GM19238 (cell line): ENCODE measurements around the gene CUL1.
"Not testable (repeated sequence)": the region's sequence is repeated elsewhere in the genome, so short reads cannot be mapped to it uniquely, and the experiment has no call there.

Source experiments
- DNase-seq: peaks from one replicate; pipeline ENCODE4 v3.0.0; 2011; ENCODE audit warnings: low spot score; ENCODE audit not compliant: insufficient read length

Gene CUL1

GRCh38 chr7:148697256-148698006 is 1.3 kb upstream of the CUL1 start:
- DNase-seq: no peak

- no peak for DNase-seq
Measured at GRCh38 chr7:148698007-148698396, 701 bp upstream of the CUL1 start.

- DNase-seq: peak; percentile 51
Measured at GRCh38 chr7:148699024-148699781, 500 bp downstream of the CUL1 start.

GRCh38 chr7:148699782-148700629 is 1.3 kb downstream of the CUL1 start:
- no peak for DNase-seq

- no peak for DNase-seq
Measured at GRCh38 chr7:148700661-148701064, 2.0 kb downstream of the CUL1 start.

- DNase-seq: no peak
Measured at GRCh38 chr7:148701414-148701813, 2.7 kb downstream of the CUL1 start.

DNA sequence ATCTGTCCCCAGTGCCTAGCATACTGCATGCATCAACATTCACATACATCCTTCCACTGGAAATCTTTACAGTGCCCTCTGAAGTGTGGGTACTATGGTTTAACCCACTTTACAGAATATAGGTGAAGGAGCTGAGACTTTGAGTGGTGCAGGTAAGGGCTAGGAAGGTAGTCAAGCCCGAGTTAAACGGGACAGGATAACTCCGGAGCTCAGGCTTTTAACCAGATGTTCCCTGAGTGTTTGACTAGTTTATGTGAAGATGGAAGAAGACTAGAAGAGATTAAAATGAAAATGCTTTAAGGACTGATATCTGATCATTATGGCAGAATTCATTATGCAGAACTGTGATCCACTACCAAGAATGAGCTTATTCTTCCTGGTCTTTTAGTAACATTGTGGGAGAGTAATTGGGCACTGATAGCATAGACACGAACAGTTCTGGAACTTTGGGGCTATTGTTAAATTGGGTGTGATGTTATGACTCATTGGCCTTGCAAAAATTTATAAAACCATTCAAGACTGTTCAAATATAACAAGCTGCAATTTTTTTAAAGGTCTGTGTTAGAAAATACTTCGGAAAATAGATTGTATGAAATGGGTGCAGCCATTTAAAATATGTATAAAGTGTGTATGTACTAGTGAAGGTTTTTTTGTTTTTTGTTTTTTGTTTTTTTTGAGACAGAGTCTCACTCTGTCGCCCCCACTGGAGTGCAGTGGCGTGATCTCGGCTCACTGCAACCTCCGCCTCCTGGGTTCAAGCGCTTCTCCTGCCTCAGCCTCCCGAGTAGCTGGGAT is 4.4 kb downstream of the CUL1 start:
- no peak for DNase-seq

DNA sequence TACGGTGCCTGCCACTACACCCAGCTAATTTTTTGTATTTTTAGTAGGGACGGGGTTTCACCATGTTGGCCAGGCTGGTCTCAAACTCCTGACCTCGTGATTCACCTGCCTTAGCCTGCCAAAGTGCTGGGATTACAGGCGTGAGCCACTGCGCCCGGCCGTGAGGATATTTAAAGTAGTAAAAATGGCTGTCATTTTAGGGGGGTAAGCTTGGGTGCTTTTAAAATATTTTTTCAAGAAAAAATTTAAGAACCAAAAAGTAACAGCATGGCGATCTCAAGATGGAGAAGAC is 4.9 kb downstream of the CUL1 start:
- DNase-seq: not testable (repeated sequence)

- no peak for DNase-seq
Measured at GRCh38 chr7:148704189-148704588, 5.5 kb downstream of the CUL1 start.

GRCh38 chr7:148704970-148705369 is 6.3 kb downstream of the CUL1 start:
- no peak for DNase-seq

- DNase-seq: no peak
Measured at GRCh38 chr7:148706368-148706767, 7.7 kb downstream of the CUL1 start.

- DNase-seq: no peak
Measured at GRCh38 chr7:148708026-148708885, 9.6 kb downstream of the CUL1 start.

GRCh38 chr7:148709014-148709413 is 10.3 kb downstream of the CUL1 start:
- no peak for DNase-seq

GRCh38 chr7:148710426-148710825 is 11.7 kb downstream of the CUL1 start:
- DNase-seq: not testable (repeated sequence)

DNA sequence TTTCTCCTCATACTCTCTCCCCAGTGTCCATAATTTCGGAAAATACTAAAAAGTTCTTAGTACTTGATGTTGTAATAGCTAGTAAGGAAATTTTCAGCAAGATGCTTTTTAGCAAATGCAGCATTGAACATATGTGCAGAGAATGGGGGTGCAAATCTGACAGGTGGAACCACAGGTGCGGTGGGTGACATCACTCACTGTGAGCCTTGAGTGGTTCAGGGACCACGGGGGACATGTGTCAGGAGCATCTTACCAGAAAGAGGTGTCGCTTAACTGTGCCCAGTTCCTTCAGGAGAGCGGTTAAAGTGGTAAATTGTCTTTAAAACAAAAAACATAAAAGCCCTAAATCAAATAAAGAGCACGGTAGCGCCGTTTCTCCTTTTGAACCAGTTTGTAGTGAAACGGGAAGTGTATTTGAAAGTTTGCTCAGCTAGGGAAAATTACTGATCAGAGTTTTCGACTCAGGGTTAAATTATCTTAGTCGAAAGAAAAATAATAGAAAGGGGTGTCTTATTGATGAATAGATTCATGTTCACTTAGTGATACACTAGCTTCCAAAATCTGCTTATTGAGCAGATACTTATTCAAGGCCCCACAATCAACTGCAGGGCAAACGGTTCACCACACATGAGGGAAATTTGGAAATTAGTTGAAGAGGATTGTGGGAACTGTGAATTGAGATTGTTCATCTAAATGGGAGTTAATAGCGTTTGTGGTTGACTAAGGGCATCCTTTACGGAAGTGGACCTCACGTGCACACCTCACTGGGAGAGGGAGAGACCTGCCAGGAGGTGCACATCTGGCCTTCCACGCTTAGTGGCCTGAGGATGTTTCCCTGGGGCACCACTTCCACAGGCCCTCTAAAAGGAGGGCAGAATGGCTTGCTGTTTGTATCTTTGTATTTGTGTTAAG is 12.7 kb downstream of the CUL1 start:
- DNase-seq: no peak

- DNase-seq: no peak
Measured at GRCh38 chr7:148712678-148713329, 14.1 kb downstream of the CUL1 start.

- no peak for DNase-seq
Measured at GRCh38 chr7:148714498-148714897, 15.8 kb downstream of the CUL1 start.

- DNase-seq: no peak
Measured at GRCh38 chr7:148715027-148715426, 16.3 kb downstream of the CUL1 start.

GRCh38 chr7:148717266-148717793 is 18.6 kb downstream of the CUL1 start:
- DNase-seq: no peak
